RWPE1 (cell line): ENCODE measurements around the gene PRKAR2B.

Experiments
- CTCF ChIA-PET: fragments of 350-600 bp; sonication (Branson Sonifier 250); formaldehyde crosslinking; extraction: SDS; loops from one replicate; lab custom pipeline; 2021; lab: Yijun Ruan, JAX
- POLR2A ChIA-PET: fragments of 400-600 bp; formaldehyde crosslinking; extraction: SDS; loops from one replicate; lab custom pipeline; 2020; ENCODE audit warnings: antibody characterized with exemption; ENCODE audit not compliant: low non-redundant PET; lab: Yijun Ruan, JAX
- DNase-seq: peaks from one replicate; pipeline ENCODE4 v3.0.0; 2012; ENCODE audit warnings: low spot score
- H3K27ac ChIP-seq: fragments of 450-650 bp; 2 replicates; pipeline ENCODE4 v1.5.1; 2017
- TF ChIP-seq, protein P1 (sequence below): fragments of 450-650 bp; conservative IDR thresholded peaks from 2 replicates; pipeline ENCODE4 v1.5.1; 2017; ENCODE audit warnings: low read depth, mild to moderate bottlenecking

Gene PRKAR2B

DNA sequence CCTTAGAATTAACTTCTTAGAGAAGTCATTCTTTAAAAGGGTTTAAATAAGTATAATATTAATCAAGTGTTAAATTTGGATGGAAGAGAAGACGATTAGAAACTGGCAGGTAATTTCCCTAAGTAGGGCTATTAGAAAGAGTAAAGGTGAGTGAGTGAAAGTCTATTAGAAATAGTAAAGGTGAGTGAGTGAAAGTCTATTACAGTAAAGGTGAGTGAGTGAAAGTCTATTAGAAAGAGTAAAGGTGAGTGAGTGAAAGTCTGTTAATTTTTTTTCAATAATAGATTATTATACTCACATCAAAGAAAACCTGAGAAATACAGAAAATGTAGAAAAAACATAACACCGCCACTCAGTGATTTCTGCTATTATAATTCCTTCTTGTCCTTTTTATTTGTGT lies 113.5 kb downstream of the PRKAR2B start:
- no peak overlapping the region for H3K27ac ChIP-seq
- POLR2A ChIA-PET, result no interaction called here
- DNase-seq, result no peak
- CTCF ChIA-PET, result interaction anchor here (0.7 kb wide), 1 partner anchor 36 kb away, joined by 3 read pairs; no protein-coding TSS in a partner anchor
- TF ChIP-seq, protein P1, sequence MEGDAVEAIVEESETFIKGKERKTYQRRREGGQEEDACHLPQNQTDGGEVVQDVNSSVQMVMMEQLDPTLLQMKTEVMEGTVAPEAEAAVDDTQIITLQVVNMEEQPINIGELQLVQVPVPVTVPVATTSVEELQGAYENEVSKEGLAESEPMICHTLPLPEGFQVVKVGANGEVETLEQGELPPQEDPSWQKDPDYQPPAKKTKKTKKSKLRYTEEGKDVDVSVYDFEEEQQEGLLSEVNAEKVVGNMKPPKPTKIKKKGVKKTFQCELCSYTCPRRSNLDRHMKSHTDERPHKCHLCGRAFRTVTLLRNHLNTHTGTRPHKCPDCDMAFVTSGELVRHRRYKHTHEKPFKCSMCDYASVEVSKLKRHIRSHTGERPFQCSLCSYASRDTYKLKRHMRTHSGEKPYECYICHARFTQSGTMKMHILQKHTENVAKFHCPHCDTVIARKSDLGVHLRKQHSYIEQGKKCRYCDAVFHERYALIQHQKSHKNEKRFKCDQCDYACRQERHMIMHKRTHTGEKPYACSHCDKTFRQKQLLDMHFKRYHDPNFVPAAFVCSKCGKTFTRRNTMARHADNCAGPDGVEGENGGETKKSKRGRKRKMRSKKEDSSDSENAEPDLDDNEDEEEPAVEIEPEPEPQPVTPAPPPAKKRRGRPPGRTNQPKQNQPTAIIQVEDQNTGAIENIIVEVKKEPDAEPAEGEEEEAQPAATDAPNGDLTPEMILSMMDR, result no peak

DNA sequence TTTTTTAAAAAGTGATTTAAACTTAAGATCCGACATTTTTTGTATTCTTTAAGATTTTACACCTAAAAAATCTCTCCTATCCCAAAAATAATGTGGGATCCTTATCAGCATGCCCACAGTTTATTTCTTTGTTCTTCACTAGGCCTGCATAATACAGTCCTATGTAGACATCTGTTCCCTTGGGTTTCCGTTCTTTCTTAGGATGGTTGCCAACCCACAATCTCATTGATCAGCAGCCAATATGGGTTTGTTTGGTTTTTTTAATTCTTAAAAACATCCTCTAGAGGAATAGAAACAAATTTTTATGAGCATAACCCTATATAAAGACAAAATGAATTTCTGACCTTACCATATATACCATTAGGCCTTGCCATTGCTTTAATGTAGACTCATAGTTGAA lies 115.9 kb downstream of the PRKAR2B start:
- CTCF ChIA-PET, result no interaction called here
- H3K27ac ChIP-seq, result no peak overlapping the region

DNA sequence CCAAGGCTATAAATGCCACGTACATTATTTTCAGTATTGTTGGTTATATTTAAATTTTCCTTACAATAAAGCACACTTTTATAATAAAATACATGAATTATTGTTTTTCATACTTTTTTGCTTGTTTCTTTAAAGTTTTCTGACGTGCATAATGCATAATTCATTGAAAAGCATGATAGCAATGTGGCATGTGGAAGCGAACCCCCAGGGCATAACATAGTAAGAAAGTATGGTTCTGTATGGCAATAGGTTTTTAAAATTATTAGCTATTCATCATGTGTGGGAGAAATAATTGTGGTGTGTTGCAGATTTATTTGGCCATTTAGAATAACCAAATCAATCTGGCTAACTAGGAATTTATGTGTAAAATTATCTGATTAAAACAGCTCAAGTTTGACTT lies 116.9 kb downstream of the PRKAR2B start:
- H3K27ac ChIP-seq, result no peak overlapping the region
- POLR2A ChIA-PET, result no interaction called here
- no peak for DNase-seq
- CTCF ChIA-PET, result no interaction called here
- TF ChIP-seq, protein P1, result no peak

More for the DNA sequence above, 115.9 kb downstream of the PRKAR2B start:
- POLR2A ChIA-PET, result no interaction called here
- no peak for DNase-seq
- TF ChIP-seq, protein P1, result no peak

DNA sequence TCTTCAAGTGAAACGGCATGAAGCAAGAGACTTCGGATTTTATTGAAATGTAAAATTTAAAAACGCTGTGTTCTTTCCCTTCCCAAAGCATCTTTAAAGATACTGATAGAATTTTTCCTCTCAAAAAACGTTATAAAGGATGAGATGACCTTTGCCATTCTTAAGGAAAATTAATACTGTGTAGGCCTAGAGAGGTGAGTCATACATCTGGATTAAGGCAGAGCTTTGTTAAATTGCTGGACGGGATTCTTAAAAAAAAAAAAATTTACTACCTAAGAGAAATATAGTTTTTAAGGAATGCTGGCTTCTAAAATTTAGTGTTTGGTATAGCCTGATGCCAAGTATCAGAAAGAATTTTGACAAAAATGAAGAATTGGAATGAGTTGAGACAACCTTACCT lies 118.0 kb downstream of the PRKAR2B start:
- no peak overlapping the region for H3K27ac ChIP-seq
- ChIA-PET POLR2A (no interaction called here), CTCF (interaction anchor here (0.6 to 1.2 kb wide), 2 partner anchors 15 to 401 kb away, joined by 3 to 4 read pairs; no protein-coding TSS in a partner anchor)
- TF ChIP-seq, protein P1, result no peak
- no peak for DNase-seq

DNA sequence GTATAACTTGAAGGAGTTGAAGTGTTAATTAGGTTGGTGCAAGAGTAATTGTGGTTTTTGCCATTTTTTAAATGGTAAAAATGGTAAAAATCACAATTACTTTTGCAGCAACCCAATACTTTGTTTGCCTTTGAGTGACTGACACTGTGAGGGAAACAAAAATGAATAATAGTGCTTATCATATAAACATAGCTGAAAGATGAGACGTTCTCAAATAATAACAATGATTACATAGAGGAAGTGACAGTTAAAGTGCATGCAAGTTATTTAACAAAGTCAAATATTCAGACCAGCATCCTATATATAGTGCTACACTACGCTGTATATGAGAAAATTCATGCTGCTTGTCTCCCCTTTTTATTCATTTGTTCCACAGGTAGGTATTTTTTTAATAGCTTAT lies 119.6 kb downstream of the PRKAR2B start:
- POLR2A ChIA-PET, result no interaction called here
- no peak overlapping the region for H3K27ac ChIP-seq
- TF ChIP-seq, protein P1, result no peak
- DNase-seq, result no peak
- CTCF ChIA-PET, result interaction anchor here (0.6 kb wide), 1 partner anchor 35 kb away, joined by 3 read pairs; no protein-coding TSS in a partner anchor

DNA sequence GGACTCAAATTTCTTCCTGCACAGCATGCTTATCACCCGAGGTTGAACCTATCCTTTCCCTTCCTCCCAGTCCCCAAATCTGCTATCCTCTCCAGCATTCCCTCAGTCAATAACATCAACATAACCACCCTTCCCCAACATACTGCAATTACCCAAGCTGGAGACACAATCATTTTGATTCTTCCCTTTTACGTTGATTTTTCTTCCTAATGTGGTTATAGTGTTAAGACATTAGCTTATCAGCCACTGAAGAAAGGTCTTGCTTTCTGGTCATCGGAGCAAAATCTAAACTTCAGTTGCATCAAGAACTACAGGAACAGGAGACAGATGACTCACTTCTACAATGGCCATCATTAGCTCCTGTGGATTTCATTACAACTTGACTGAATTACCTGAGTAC lies 120.8 kb downstream of the PRKAR2B start:
- DNase-seq, result no peak
- CTCF ChIA-PET, result no interaction called here
- TF ChIP-seq, protein P1, result no peak
- H3K27ac ChIP-seq, result no peak overlapping the region
- POLR2A ChIA-PET, result no interaction called here
